NCI-H1092 (cell line): ENCODE data around the gene LRCH1.

Source experiments
- DNase-seq: peaks from one replicate; lab custom pipeline; 2025; lab: John Stamatoyannopoulos, UW

Gene LRCH1

GRCh38 chr13:46535002-46535401, 18.0 kb upstream of the LRCH1 start:
- DNase-seq: no peak

DNA sequence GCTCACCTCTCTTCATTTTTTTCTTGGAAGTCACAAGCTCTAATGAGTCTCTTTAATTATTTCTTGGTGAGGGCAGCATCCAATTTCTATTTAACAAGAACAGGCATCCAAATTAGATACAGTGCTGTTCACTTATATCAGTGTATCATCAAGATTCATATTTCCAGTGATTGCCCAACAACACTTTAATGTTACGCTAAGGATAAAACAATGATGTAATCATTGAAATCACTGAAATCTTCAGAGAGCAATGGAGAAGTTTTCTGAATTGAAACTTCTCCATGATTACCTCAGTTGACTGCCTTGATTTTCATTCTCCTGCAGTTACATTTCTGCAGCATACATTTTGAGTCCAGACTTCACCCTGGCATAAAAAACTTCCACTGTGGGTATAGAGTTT, 17.1 kb upstream of the LRCH1 start:
- no peak for DNase-seq

DNA sequence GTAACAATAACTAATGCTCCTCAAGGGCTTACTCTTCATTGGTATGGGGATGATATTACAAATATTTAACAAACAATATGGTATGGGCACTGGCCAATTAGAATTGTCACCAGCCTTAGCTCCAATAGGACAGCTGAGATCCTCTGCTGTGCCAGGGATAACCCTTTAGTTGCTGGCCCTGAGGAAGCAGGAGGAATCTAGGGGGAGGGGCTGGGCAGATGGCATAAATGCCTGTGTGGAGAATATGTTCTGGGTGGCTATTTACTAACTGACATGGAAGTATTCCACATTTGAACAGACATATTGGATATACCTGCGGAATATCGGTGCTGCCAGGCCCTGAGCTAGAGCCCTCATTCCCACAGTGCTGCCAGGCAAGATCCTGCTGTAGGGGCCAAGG, 16.6 kb upstream of the LRCH1 start:
- DNase-seq: no peak

DNA sequence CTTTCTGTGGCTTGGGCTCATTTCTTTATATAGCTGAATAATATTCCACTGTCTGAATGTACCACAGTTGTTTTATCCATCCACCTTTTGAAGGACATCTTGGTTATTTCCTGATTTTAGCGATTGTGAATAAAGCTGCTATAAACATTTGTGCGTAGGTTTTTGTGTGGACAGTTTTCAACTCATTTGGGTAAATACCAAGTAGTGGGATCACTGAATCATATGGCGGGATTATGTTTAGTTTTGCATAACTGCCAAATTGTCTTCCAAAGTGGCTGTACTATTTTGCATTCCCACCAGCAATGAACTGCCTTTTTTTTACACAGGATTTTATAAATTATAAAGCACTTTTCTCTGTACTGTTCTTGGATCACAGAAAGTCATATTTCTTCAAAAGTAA, 13.7 kb upstream of the LRCH1 start:
- DNase-seq: no peak

- no peak for DNase-seq
Observed at GRCh38 chr13:46541210-46541609, 11.8 kb upstream of the LRCH1 start.

DNA sequence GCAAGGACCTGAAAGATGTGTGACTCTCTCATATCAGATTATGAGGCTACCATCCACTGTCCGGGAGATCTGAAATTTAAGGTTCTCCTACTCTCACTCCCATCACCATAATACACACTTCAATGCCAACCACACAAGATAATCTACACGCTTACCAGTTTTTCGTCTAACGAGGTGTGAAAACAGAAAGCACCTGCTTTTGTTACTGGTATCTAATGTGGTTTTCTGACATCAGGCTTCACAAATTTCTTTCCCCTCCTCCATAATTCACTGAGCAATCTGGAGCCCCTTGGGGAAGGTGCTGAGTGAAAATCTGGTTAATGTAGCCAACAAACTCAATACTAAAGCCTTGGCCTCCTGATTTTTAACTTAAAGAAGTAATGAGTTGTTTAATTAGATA, 10.1 kb upstream of the LRCH1 start:
- DNase-seq: no peak

DNA sequence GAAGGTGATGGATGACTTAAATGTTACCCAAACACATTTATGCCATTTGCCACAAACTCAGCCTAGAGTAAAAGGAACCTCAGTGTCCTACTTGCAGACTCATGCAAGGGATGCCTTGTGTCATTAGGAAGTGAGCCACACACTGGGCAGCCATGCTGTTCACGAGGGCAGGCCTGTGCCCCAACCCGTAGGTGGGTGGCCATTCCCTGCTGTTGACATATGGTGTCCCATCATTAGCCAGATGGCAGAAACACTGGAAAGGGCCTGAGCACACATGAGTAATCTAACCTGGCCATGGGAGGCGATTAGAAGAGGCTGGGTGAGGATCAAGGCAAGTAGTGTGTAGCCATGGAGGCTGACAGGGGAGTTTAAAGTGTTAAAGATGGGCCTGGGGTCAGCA, 9.7 kb upstream of the LRCH1 start:
- DNase-seq: no peak

DNA sequence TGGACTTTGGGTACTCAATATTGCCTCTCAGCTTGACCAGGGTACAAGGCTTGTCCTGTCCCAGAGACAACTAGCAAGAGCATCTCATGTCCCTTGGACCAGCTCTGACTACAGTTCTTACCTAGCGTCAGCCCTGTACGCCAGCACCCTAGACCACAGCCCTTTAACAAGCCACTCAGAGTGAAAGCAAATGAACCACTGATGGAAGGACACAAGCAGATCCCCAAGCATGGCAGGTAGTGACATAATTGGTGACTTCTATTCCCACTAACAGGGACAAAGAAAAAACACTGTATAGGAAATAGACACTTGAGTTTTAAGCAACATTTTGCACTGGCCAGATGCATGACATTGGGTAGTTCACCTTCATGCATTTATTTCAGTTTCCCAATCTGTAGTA, 8.8 kb upstream of the LRCH1 start:
- DNase-seq: no peak

GRCh38 chr13:46544811-46545210, 8.2 kb upstream of the LRCH1 start:
- DNase-seq: no peak

DNA sequence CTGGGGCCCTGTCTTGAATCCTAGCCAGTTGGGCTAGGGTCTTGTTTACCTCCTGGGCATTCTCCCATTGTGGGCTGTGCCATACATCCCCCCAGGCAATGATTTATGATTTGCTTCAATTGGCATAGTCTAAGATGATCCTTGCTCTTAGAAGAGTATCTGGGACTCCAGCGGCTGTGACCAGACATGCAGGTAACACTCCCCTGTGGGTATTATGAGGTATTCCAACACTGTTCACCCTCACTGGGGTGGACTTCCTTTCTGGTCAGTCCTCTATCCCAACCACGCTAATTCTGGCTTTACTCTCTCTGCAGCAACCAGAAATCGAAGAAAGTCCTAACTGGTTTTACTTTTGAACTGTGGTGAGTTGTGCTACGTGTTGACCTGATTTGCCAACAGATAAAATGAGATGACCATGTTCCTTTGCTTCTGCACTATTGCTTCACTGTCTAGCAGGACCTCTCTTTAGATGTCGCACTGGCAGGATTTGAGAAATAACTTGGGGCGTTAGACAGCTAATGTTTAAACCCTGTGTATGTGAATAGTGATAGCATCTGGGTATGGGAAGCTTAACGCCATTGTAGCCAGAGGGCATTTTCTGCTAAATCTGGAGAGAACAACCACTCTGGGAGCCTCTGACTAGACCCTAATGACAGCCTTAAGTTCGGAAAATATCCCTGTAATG, 6.7 kb upstream of the LRCH1 start:
- no peak for DNase-seq

- DNase-seq: no peak
Observed at GRCh38 chr13:46550822-46551221, 2.1 kb upstream of the LRCH1 start.

- DNase-seq: peak; percentile 46
Observed at GRCh38 chr13:46551410-46552302, 1.3 kb upstream of the LRCH1 start.

- DNase-seq: no peak
Observed at GRCh38 chr13:46552303-46552682, 677 bp upstream of the LRCH1 start.

GRCh38 chr13:46553521-46553885, 533 bp downstream of the LRCH1 start:
- DNase-seq: no peak

- peak; percentile 24 for DNase-seq
Observed at GRCh38 chr13:46553886-46554858, 1.2 kb downstream of the LRCH1 start.

- no peak for DNase-seq
Observed at GRCh38 chr13:46554951-46555350, 2.0 kb downstream of the LRCH1 start.

DNA sequence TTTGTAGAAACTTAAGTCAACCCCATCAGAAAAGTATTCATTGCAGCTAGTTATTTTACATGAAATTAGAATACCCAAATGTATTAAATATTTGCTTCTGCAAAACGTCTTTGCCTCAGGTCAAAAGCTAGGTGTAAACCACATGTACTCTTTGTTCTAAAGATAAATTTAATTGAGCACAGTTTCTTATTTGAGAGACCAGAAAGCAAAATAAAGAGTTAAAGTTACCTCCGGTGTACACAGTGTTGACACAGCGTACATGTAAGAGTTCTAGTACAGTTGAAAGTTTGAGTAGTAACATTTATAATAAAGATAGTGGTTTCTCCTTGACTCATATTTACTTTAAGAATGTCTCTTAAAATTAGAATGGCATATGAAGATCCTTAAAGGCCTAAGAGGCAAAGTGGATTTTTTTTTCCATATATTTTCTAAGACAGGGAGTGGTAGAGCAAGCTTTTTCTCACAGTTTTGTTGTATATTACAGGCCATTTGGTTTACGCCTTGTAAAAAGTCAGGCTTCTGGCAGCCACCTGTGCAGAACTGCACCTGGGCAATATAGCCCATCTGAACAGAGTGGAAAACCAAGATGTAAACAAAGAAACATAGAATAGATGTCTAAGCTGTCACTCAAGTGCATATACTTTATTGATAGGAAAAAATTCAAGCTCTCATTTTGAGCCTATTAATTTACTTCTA, 2.9 kb downstream of the LRCH1 start:
- DNase-seq: no peak

- DNase-seq: no peak
Observed at GRCh38 chr13:46556418-46556779, 3.4 kb downstream of the LRCH1 start.

DNA sequence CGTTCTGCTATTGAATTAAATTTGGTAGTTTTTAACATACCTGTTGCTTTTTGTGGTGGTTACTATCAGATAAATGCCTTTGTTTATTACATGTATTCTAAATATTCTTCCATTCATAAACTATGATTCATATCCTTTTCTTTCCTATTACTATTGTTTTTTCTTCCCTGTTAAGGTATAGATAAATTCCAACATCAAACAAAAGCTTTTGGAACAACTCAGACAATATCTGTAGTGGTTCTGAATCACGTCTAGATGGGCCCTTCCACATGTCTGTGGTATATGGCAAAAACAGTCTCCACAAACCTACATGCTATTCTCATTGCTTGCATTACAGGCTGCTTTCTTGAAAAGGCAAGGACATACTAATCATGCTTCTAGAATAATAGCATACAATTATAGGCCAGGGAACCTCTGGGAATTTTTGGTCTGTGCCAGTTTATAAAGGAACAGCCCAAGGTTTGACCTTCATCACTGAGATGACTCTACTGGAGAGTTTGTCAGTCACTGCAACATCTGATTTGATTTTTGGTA, 6.4 kb downstream of the LRCH1 start:
- no peak for DNase-seq

DNA sequence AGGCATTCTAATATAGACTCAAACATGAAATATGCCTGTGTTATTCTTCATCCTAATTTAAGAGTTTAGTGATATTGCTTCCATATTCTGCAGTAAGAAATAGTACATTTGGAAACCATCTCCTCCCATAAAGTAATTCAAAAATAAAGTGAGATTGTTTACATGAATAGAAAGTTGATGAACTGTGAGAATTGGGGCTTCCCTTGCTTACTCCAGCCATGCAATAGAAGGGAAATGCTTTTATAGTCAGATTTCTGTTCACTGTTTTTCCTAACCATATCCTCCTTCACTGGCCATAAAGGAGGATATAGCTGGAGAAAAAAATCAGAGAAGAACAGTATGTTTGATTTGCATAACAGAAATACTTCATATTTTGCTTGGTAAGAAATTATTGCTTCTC, 7.8 kb downstream of the LRCH1 start:
- no peak for DNase-seq

- DNase-seq: no peak
Observed at GRCh38 chr13:46561286-46561685, 8.3 kb downstream of the LRCH1 start.

DNA sequence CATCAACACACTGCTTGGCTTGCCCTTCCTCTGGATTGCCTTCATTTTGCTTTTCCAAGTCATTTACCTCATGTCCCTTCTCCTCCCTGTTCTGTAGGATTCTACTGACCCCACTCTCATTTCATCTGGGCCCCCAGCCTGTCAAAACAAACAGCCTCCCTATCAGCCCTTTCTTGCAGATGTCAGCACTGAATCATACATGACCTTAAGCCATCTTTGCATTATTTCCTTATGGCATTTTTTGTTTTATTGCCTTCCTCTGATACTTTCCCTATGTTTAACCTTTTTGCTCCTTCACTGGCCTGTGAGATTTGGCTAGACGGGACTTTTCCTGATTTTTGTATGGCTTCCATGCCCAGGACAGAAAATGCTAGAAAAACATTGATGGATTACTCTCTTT, 8.7 kb downstream of the LRCH1 start:
- no peak for DNase-seq
